HG02938 (cell line): ENCODE data around the gene H2BW1.
"Not testable (repeated sequence)": the region's sequence is repeated elsewhere in the genome, so short reads cannot be mapped to it uniquely, and the experiment has no call there.

Source experiments
- ATAC-seq: cut with Tn5 transposase; IDR thresholded peaks from one replicate; pipeline ENCODE4 v1.9.1; 2021; ENCODE audit warnings: mild to moderate bottlenecking, moderate library complexity; ENCODE audit not compliant: unreplicated experiment

The H2BW1 gene, protein sequence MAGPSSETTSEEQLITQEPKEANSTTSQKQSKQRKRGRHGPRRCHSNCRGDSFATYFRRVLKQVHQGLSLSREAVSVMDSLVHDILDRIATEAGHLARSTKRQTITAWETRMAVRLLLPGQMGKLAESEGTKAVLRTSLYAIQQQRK

GRCh38 chrX:104013606-104014005, at the start of gene H2BW1:
Gene H2BW1 (minus strand): TSS chrX:104013708. CDS start chrX:104013576, 132 bp downstream.
- no peak for ATAC-seq

DNA sequence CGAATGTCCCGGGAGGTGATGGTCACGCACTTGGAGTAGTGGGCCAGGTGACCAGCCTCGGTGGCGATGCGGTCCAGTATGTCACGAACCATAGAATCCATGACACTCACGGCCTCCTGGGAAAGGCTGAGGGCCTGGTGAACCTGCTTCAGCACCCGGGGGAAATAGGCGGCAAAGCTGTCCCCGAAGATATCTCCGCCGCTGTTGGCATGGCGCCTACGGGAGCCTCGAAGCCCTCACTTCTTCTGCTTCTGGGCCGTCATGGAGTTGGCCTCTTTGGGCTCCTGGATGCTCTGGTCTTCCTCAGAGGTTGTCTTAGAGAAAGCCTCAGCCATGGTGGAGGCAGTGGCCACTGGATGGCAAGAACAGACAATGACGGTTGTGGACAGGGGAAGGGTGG, 49.1 kb upstream of the H2BW1 start:
- ATAC-seq: not testable (repeated sequence)

DNA sequence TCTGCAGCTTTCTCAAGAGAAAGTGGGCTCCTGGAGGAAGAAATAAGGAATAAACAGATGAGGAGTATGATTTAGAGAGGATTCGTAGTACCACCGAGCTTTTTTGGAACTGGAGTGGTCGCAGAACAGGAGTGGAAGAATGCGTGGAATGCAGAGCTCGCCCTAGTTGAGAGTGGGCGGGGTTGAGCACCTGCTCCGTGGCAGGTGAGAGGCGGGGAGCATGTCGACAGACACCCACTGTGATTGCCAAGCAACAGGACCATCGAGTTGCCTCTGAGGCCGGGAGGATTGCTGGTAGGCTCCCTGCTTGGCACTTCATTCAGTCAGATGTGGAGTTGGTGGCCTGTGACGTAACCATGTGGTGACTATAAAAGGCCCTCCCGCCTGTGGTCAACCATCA, 41.4 kb upstream of the H2BW1 start:
- ATAC-seq: not testable (repeated sequence)

DNA sequence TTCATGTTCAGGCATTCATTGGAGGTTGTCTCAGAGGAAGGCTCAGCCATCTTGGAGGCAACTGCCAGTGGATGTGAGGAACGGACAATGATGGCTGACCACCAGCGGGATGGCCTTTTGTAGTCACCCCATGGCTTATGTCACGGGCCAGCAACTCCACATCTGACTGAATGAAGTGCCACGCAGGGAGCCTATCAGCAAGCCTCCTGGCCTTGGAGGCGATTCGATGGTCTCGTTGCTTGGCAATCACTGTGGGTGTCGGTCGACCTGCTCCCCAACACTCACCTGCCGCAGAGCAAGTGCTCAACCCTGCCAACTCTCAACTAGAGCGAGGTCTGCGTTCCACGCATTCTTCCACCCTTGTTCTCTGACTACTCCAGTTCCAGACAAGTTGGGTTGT, 33.7 kb upstream of the H2BW1 start:
- no peak for ATAC-seq

DNA sequence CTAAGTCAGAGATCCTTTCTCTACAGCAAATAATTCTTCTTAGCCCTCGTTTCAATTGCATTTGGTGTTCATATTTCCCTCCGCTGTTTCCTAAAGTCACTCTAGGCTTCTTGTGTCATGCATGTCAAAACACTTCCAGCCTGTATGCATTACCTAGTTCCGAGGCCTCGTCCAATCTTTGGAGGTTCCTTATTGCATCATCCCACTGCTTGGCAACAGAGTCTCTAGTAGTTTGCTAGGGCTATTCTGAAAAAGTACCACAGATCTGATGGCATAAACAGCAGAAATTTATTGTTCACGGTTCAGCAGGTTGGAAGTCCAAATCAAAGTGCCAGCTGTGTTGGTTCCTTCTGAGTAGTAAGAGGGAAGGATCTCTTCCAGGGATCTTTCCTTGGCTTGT, 32.1 kb upstream of the H2BW1 start:
- no peak for ATAC-seq

GRCh38 chrX:104041003-104041402, 27.5 kb upstream of the H2BW1 start:
- no peak for ATAC-seq

- ATAC-seq: no peak
These were observed 26.4 kb upstream of the H2BW1 start, which contains the start of gene H2BW2 for GRCh38 chrX:104039689-104040505. Gene H2BW2 (plus strand): TSS chrX:104039956. CDS start chrX:104039995, 39 bp downstream.

DNA sequence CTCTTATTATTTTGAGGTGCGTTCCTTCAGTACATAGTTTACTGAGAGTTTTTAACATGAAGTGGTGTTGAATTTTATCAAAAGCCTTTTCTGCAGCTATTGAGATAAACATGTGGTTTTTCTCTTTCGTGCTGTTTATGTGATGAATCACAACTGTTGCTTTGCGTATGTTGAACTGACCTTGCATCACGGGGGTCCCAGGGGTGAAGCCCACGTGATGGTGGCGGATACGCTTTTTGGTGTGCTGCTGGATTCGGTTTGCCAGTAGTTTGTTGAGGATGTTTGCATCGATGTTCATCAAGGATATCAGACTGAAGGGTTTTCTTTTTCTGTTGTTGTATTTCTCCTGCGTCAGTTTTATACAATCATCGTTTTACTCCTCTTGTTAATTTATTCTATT, 4.6 kb upstream of the H2BW1 start:
- ATAC-seq: no peak

DNA sequence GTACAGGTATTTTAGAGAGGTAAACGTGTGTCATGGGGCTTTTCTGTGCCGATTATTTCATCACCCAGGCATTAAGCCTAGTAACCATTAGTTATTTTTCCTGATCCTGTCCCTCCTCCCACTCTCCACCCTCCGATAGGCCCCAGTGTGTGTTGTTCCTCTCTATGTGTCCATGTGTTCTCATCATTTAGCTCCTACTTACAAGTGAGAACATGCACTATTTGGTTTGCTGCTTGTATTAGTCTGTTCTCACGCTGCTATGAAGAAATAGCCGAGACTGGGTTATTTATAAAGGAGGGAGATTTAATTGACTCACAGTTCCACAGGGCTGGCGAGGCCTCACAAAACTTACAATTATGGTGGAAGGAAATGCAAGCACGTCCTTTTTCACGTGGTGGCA, 2.1 kb upstream of the H2BW1 start:
- ATAC-seq: not testable (repeated sequence)

GRCh38 chrX:104013158-104013557, 350 bp downstream of the H2BW1 start:
- ATAC-seq: no peak

DNA sequence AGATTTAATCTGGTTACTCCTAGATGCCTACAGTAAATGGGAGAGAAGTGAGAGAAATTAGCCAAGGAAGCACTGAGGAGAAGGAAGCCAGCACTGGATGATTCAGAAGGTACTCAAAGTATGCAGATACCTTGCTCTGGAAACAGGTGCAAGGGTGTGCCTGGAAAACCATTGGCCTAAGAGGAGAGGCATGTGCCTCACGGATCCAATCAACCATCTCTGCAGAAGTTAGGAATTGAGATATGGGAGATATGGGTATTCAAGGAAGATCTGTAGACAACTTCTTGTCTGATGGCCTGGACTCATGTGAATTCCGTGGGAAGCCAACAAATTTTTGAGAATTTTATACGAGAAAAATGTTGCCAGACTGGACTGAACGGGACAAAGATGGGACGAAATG, 4.7 kb downstream of the H2BW1 start:
- ATAC-seq: no peak

DNA sequence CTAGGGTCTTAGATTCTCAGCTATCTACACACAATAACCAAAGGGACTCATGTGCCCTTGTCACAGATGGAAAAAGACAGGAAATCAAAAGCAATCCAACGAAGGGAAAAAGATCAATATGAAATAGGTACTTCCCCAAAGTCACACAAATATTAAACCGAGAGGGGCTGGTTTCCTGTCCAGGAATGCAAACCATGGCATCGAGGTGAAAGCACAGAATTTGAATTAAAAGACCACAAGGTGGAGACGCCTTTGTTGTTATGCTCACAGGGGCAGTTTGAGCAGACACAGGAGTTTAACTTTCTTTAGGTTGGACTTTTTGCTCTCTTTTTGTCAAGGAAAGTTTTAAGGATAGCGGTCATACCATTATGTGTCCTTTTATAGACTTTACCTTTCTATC, 14.3 kb downstream of the H2BW1 start:
- ATAC-seq: peak; percentile 96

GRCh38 chrX:103983508-103983907, 30.0 kb downstream of the H2BW1 start:
- ATAC-seq: not testable (repeated sequence)

- ATAC-seq: peak; percentile 96
These were observed 50.9 kb downstream of the H2BW1 start, which contains the start of gene TMSB15B for GRCh38 chrX:103962411-103963278. Gene TMSB15B (plus strand): TSS chrX:103962627.
